ENCODE data around the gene FOS.
A peak's percentile ranks its signal among the peaks of the same experiment; 100 is the strongest.

The FOS gene

DNA sequence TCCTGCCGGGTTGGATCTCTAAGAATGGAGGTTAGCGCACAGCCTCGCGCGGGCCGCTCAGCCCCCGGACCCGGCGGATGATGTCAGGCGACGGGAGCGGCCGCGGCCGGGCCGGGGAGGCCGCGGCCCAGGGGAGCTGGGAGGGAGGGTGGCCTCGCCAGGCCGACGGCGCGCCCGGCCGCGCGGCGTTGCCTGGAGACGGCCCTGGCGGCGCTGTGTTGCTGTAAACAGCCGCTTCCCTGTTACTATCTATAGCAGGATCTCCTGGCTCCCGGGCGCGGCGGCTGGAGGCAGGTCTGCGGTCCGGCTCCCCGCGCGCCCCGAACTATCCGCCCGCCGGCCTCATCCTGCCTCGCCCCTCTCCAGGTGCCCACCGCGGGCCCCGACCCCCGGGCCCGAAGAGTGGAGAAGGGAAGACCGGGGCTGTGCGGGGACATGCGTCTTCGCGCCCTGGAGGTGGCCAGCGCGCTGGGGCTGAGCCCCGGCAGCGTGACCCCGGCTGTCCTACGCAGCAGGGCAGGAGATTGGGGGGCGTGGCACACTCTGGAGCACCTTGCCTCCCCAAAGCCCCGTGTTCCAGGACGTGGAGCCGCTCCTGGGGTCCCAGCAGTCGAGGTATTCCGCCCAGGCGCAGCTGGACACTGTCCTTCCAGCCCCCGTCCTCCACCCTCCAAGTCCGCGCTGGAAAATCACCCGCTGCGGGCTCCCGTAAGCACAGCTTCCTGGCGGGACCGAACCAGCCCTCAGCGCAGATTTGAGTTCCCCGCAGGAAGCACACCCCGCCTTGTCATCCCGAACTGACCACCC is 1.4 kb upstream of the FOS start:
- peaks cover 0 to 19% of the 10 kb centered on the region in 2 experiments; a peak in 1 of 3 replicates for H3K36me3 ChIP-seq (ENCODE audit: control insufficient read depth in 2 of 2, insufficient read depth in 1 of 2, low read length in 2 of 2)
- H3K4me3 ChIP-seq (ENCODE audit: low read depth, low read length) = peak overlapping the region; percentile 48
- POLR2A ChIA-PET = interaction anchor here (0.7 to 1.2 kb wide), 4 partner anchors 11 to 150 kb away, joined by 3 to 4 read pairs (median 3); partner anchors contain the start of gene NEK9
- no peaks in the 10 kb centered on the region for H3K9me3 ChIP-seq (ENCODE audit: control insufficient read depth, insufficient read depth, low read depth, low read length)
- CTCF ChIA-PET = interaction anchor here (0.8 kb wide), 1 partner anchor 18 kb away, joined by 4 read pairs; no protein-coding TSS in a partner anchor
- H3K4me1 ChIP-seq (ENCODE audit: control insufficient read depth, insufficient read depth, low read length) = peaks cover 4% of the 10 kb centered on the region; the same call in 1 of the 2 replicates
- H3K27ac ChIP-seq (ENCODE audit: extremely low read depth, low read depth, low read length) = peak overlapping the region; percentile 53; the same call in 1 of the 2 replicates
- no peak for TF ChIP-seq SETDB1 (IDR thresholded peaks at IDR 0.05; ENCODE audit: insufficient read length, low read length)
- TF ChIP-seq SP2 (tag by site-specific recombination; IDR thresholded peaks at IDR 0.05) = peak; percentile 32; the same call in 1 of the 2 replicates
- TF ChIP-seq ZNF843 (tag by site-specific recombination; IDR thresholded peaks at IDR 0.05) = no peak
- TF ChIP-seq SCRT1 (tag by site-specific recombination; IDR thresholded peaks at IDR 0.05; ENCODE audit: borderline replicate concordance) = no peak
- TF ChIP-seq ZNF768 (tag by site-specific recombination; IDR thresholded peaks at IDR 0.05) = no peak
- TF ChIP-seq, protein P1, sequence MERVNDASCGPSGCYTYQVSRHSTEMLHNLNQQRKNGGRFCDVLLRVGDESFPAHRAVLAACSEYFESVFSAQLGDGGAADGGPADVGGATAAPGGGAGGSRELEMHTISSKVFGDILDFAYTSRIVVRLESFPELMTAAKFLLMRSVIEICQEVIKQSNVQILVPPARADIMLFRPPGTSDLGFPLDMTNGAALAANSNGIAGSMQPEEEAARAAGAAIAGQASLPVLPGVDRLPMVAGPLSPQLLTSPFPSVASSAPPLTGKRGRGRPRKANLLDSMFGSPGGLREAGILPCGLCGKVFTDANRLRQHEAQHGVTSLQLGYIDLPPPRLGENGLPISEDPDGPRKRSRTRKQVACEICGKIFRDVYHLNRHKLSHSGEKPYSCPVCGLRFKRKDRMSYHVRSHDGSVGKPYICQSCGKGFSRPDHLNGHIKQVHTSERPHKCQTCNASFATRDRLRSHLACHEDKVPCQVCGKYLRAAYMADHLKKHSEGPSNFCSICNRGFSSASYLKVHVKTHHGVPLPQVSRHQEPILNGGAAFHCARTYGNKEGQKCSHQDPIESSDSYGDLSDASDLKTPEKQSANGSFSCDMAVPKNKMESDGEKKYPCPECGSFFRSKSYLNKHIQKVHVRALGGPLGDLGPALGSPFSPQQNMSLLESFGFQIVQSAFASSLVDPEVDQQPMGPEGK (tag by site-specific recombination; IDR thresholded peaks at IDR 0.05) = peak; percentile 59
- TF ChIP-seq ZNF175 (tag by site-specific recombination; IDR thresholded peaks at IDR 0.05) = no peak
- 0 out of 2 replicates have a peak, but pooled peaks have one; percentile 25 for TF ChIP-seq KLF1 (tag by site-specific recombination; IDR thresholded peaks at IDR 0.05)
- TF ChIP-seq RBAK (tag by site-specific recombination; IDR thresholded peaks at IDR 0.05) = no peak
- peak; percentile 75 for TF ChIP-seq GLIS2 (tag by site-specific recombination; IDR thresholded peaks at IDR 0.05)
- TF ChIP-seq WT1 (tag by site-specific recombination; IDR thresholded peaks at IDR 0.05) = peak; percentile 10; the same call in 1 of the 2 replicates
- TF ChIP-seq ZNF596 (tag by site-specific recombination; IDR thresholded peaks at IDR 0.05) = no peak
- peak; percentile 38 for TF ChIP-seq ZBTB8A (tag by site-specific recombination; IDR thresholded peaks at IDR 0.05)
- peak; percentile 76; the same call in 1 of the 2 replicates for TF ChIP-seq ZNF121 (tag by site-specific recombination; IDR thresholded peaks at IDR 0.05)
- TF ChIP-seq ZFHX2 (tag by site-specific recombination; conservative IDR thresholded peaks at IDR 0.05) = peak; percentile 54; the same call in 1 of the 2 replicates
- TF ChIP-seq ZNF830 (tag by site-specific recombination; IDR thresholded peaks at IDR 0.05; ENCODE audit: low read depth) = no peak
- TF ChIP-seq ZNF777 (tag by site-specific recombination; IDR thresholded peaks at IDR 0.05; ENCODE audit: borderline replicate concordance) = 0 out of 2 replicates have a peak, but pooled peaks have one; percentile 58
- no peak for TF ChIP-seq ZBTB21 (tag by site-specific recombination; IDR thresholded peaks at IDR 0.05)
- peak; percentile 73 for TF ChIP-seq BCL11A (tag by site-specific recombination; IDR thresholded peaks at IDR 0.05; ENCODE audit: low read depth)
- TF ChIP-seq, protein P2, sequence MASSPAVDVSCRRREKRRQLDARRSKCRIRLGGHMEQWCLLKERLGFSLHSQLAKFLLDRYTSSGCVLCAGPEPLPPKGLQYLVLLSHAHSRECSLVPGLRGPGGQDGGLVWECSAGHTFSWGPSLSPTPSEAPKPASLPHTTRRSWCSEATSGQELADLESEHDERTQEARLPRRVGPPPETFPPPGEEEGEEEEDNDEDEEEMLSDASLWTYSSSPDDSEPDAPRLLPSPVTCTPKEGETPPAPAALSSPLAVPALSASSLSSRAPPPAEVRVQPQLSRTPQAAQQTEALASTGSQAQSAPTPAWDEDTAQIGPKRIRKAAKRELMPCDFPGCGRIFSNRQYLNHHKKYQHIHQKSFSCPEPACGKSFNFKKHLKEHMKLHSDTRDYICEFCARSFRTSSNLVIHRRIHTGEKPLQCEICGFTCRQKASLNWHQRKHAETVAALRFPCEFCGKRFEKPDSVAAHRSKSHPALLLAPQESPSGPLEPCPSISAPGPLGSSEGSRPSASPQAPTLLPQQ (tag by site-specific recombination; IDR thresholded peaks at IDR 0.05) = no peak
- TF ChIP-seq ZNF791 (tag by site-specific recombination; IDR thresholded peaks at IDR 0.05) = no peak
- TF ChIP-seq GLI2 (tag by site-specific recombination; IDR thresholded peaks at IDR 0.05; ENCODE audit: borderline replicate concordance, low read depth) = no peak
- peak; percentile 39 for TF ChIP-seq IKZF3 (tag by site-specific recombination; IDR thresholded peaks at IDR 0.05)
- peak; percentile 41; the same call in 1 of the 2 replicates for TF ChIP-seq ZEB2 (tag by site-specific recombination; IDR thresholded peaks at IDR 0.05)
- TF ChIP-seq, protein P3, sequence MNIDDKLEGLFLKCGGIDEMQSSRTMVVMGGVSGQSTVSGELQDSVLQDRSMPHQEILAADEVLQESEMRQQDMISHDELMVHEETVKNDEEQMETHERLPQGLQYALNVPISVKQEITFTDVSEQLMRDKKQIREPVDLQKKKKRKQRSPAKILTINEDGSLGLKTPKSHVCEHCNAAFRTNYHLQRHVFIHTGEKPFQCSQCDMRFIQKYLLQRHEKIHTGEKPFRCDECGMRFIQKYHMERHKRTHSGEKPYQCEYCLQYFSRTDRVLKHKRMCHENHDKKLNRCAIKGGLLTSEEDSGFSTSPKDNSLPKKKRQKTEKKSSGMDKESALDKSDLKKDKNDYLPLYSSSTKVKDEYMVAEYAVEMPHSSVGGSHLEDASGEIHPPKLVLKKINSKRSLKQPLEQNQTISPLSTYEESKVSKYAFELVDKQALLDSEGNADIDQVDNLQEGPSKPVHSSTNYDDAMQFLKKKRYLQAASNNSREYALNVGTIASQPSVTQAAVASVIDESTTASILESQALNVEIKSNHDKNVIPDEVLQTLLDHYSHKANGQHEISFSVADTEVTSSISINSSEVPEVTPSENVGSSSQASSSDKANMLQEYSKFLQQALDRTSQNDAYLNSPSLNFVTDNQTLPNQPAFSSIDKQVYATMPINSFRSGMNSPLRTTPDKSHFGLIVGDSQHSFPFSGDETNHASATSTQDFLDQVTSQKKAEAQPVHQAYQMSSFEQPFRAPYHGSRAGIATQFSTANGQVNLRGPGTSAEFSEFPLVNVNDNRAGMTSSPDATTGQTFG (tag by site-specific recombination; IDR thresholded peaks at IDR 0.05; ENCODE audit: borderline replicate concordance) = no peak
- 0 out of 2 replicates have a peak, but pooled peaks have one; percentile 38 for TF ChIP-seq ZBTB7A (tag by site-specific recombination; IDR thresholded peaks at IDR 0.05; ENCODE audit: low read depth)
- TF ChIP-seq, protein P4, sequence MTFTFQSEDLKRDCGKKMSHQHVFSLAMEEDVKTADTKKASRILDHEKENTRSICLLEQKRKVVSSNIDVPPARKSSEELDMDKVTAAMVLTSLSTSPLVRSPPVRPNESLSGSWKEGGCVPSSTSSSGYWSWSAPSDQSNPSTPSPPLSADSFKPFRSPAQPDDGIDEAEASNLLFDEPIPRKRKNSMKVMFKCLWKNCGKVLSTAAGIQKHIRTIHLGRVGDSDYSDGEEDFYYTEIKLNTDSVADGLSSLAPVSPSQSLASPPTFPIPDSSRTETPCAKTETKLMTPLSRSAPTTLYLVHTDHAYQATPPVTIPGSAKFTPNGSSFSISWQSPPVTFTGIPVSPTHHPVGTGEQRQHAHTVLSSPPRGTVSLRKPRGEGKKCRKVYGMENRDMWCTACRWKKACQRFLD (tag by site-specific recombination; IDR thresholded peaks at IDR 0.05) = no peak
- TF ChIP-seq, protein P5, sequence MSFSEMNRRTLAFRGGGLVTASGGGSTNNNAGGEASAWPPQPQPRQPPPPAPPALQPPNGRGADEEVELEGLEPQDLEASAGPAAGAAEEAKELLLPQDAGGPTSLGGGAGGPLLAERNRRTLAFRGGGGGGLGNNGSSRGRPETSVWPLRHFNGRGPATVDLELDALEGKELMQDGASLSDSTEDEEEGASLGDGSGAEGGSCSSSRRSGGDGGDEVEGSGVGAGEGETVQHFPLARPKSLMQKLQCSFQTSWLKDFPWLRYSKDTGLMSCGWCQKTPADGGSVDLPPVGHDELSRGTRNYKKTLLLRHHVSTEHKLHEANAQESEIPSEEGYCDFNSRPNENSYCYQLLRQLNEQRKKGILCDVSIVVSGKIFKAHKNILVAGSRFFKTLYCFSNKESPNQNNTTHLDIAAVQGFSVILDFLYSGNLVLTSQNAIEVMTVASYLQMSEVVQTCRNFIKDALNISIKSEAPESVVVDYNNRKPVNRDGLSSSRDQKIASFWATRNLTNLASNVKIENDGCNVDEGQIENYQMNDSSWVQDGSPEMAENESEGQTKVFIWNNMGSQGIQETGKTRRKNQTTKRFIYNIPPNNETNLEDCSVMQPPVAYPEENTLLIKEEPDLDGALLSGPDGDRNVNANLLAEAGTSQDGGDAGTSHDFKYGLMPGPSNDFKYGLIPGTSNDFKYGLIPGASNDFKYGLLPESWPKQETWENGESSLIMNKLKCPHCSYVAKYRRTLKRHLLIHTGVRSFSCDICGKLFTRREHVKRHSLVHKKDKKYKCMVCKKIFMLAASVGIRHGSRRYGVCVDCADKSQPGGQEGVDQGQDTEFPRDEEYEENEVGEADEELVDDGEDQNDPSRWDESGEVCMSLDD (tag by site-specific recombination; IDR thresholded peaks at IDR 0.05) = peak; percentile 77
